Measurements from ENCODE around the gene WDR38.
A peak's percentile ranks its signal among the peaks of the same experiment; 100 is the strongest.

The WDR38 gene

GRCh38 chr9:124818431-124819281, 34.6 kb upstream of the WDR38 start:
- H3K4me3 ChIP-seq (ENCODE audit: control insufficient read depth in 1 of 7, extremely low read depth in 1 of 7, insufficient read depth in 4 of 7, low read depth in 2 of 7, low read length in 6 of 7), result no peak overlapping the region
- no peaks in the 10 kb centered on the region for H3K36me3 ChIP-seq (ENCODE audit: control insufficient read depth in 4 of 4, insufficient read depth in 4 of 4, low read length in 3 of 4)
- ChIA-PET CTCF (interaction anchor here (1.3 to 2.2 kb wide), 5 partner anchors 10 to 46 kb away, joined by 3 to 9 read pairs (median 5); no protein-coding TSS in a partner anchor), POLR2A (no interaction called here)
- H3K27ac ChIP-seq (ENCODE audit: insufficient read depth in 1 of 2, low read depth in 1 of 2, low read length in 2 of 2, poor library complexity in 1 of 2, severe bottlenecking in 2 of 2), result no peak overlapping the region
- H3K4me1 ChIP-seq (ENCODE audit: control extremely low read depth in 1 of 4, control insufficient read depth in 4 of 4, insufficient read depth in 4 of 4, low read length in 3 of 4), result peaks cover 0 to 6% (median 2%) of the 10 kb centered on the region in 4 experiments
- H3K9me3 ChIP-seq (ENCODE audit: control extremely low read depth in 1 of 5, control insufficient read depth in 4 of 5, insufficient read depth in 2 of 5, low read depth in 1 of 5, low read length in 4 of 5), result no peaks in the 10 kb centered on the region
- WGBS (ENCODE audit: insufficient coverage), result 76% methylated on average over 18 of the region's 18 CpGs
- DNase-seq, result peak in 2 of 3 donors; percentile 31 to 63
- no peaks in the 10 kb centered on the region for H3K27me3 ChIP-seq (replicated peaks in 2 of 5; ENCODE audit: control insufficient read depth in 4 of 5, insufficient read depth in 5 of 5, low read length in 4 of 5)

- no peaks in the 10 kb centered on the region for H3K9me3 ChIP-seq (ENCODE audit: control extremely low read depth in 1 of 5, control insufficient read depth in 4 of 5, insufficient read depth in 2 of 5, low read depth in 1 of 5, low read length in 4 of 5)
- H3K27me3 ChIP-seq (replicated peaks in 2 of 5; ENCODE audit: control insufficient read depth in 4 of 5, insufficient read depth in 5 of 5, low read length in 4 of 5), result no peaks in the 10 kb centered on the region
- H3K27ac ChIP-seq (ENCODE audit: insufficient read depth in 1 of 2, low read depth in 1 of 2, low read length in 2 of 2, poor library complexity in 1 of 2, severe bottlenecking in 2 of 2), result no peak overlapping the region
- no peak for DNase-seq
- no peaks in the 10 kb centered on the region for H3K36me3 ChIP-seq (ENCODE audit: control insufficient read depth in 4 of 4, insufficient read depth in 4 of 4, low read length in 3 of 4)
- CTCF ChIA-PET, result interaction anchor here (1.1 kb wide), 1 partner anchor 31 kb away, joined by 3 read pairs; no protein-coding TSS in a partner anchor
- WGBS (ENCODE audit: insufficient coverage), result 99% methylated on average over 11 of the region's 12 CpGs
- peaks cover 0 to 6% (median 2%) of the 10 kb centered on the region in 4 experiments for H3K4me1 ChIP-seq (ENCODE audit: control extremely low read depth in 1 of 4, control insufficient read depth in 4 of 4, insufficient read depth in 4 of 4, low read length in 3 of 4)
- POLR2A ChIA-PET, result no interaction called here
- H3K4me3 ChIP-seq (ENCODE audit: control insufficient read depth in 1 of 7, extremely low read depth in 1 of 7, insufficient read depth in 4 of 7, low read depth in 2 of 7, low read length in 6 of 7), result no peak overlapping the region
Measured at GRCh38 chr9:124820698-124821623, 32.3 kb upstream of the WDR38 start.

GRCh38 chr9:124828489-124829333, 24.5 kb upstream of the WDR38 start:
- H3K36me3 ChIP-seq (ENCODE audit: control insufficient read depth in 4 of 4, insufficient read depth in 4 of 4, low read length in 3 of 4), result no peaks in the 10 kb centered on the region
- no peaks in the 10 kb centered on the region for H3K27me3 ChIP-seq (replicated peaks in 2 of 5; ENCODE audit: control insufficient read depth in 4 of 5, insufficient read depth in 5 of 5, low read length in 4 of 5)
- ChIA-PET POLR2A (no interaction called here), CTCF (interaction anchor here (0.6 to 15.6 kb wide), 3 partner anchors 9 to 1114 kb away, joined by 3 to 213 read pairs (median 3); partner anchors contain the start of gene WDR38)
- H3K4me1 ChIP-seq (ENCODE audit: control extremely low read depth in 1 of 4, control insufficient read depth in 4 of 4, insufficient read depth in 4 of 4, low read length in 3 of 4), result peaks cover 0 to 25% (median 23%) of the 10 kb centered on the region in 4 experiments
- no peaks in the 10 kb centered on the region for H3K9me3 ChIP-seq (ENCODE audit: control extremely low read depth in 1 of 5, control insufficient read depth in 4 of 5, insufficient read depth in 2 of 5, low read depth in 1 of 5, low read length in 4 of 5)
- no peak overlapping the region for H3K4me3 ChIP-seq (ENCODE audit: control insufficient read depth in 1 of 7, extremely low read depth in 1 of 7, insufficient read depth in 4 of 7, low read depth in 2 of 7, low read length in 6 of 7)
- no peak for DNase-seq
- WGBS (ENCODE audit: insufficient coverage), result 0% methylated on average over 1 of the region's 2 CpGs
- H3K27ac ChIP-seq (ENCODE audit: insufficient read depth in 1 of 2, low read depth in 1 of 2, low read length in 2 of 2, poor library complexity in 1 of 2, severe bottlenecking in 2 of 2), result no peak overlapping the region

- Histone ChIP-seq H3K27me3 (replicated peaks in 2 of 5; ENCODE audit: control insufficient read depth in 4 of 5, insufficient read depth in 5 of 5, low read length in 4 of 5) (no peaks in the 10 kb centered on the region), H3K27ac (ENCODE audit: insufficient read depth in 1 of 2, low read depth in 1 of 2, low read length in 2 of 2, poor library complexity in 1 of 2, severe bottlenecking in 2 of 2) (no peak overlapping the region), H3K4me1 (ENCODE audit: control extremely low read depth in 1 of 4, control insufficient read depth in 4 of 4, insufficient read depth in 4 of 4, low read length in 3 of 4) (peaks cover 0 to 25% (median 23%) of the 10 kb centered on the region in 4 experiments), H3K9me3 (ENCODE audit: control extremely low read depth in 1 of 5, control insufficient read depth in 4 of 5, insufficient read depth in 2 of 5, low read depth in 1 of 5, low read length in 4 of 5) (no peaks in the 10 kb centered on the region), H3K4me3 (ENCODE audit: control insufficient read depth in 1 of 7, extremely low read depth in 1 of 7, insufficient read depth in 4 of 7, low read depth in 2 of 7, low read length in 6 of 7) (no peak overlapping the region), H3K36me3 (ENCODE audit: control insufficient read depth in 4 of 4, insufficient read depth in 4 of 4, low read length in 3 of 4) (no peaks in the 10 kb centered on the region)
- no peak for DNase-seq
- 93% methylated on average over 3 of the region's 5 CpGs for WGBS (ENCODE audit: insufficient coverage)
- ChIA-PET POLR2A (interaction anchor here (1.2 kb wide), 1 partner anchor 33 kb away, joined by 3 read pairs; no protein-coding TSS in a partner anchor), CTCF (interaction anchor here (0.6 to 15.6 kb wide), 3 partner anchors 15 to 53 kb away, joined by 3 to 213 read pairs (median 4); partner anchors contain the start of gene WDR38)
Measured at GRCh38 chr9:124829334-124829669, 24.0 kb upstream of the WDR38 start.

- Histone ChIP-seq H3K27me3 (replicated peaks in 2 of 5; ENCODE audit: control insufficient read depth in 4 of 5, insufficient read depth in 5 of 5, low read length in 4 of 5) (no peaks in the 10 kb centered on the region), H3K9me3 (ENCODE audit: control extremely low read depth in 1 of 5, control insufficient read depth in 4 of 5, insufficient read depth in 2 of 5, low read depth in 1 of 5, low read length in 4 of 5) (no peaks in the 10 kb centered on the region), H3K36me3 (ENCODE audit: control insufficient read depth in 4 of 4, insufficient read depth in 4 of 4, low read length in 3 of 4) (no peaks in the 10 kb centered on the region), H3K4me1 (ENCODE audit: control extremely low read depth in 1 of 4, control insufficient read depth in 4 of 4, insufficient read depth in 4 of 4, low read length in 3 of 4) (peaks cover 0 to 32% (median 31%) of the 10 kb centered on the region in 4 experiments), H3K27ac (ENCODE audit: insufficient read depth in 1 of 2, low read depth in 1 of 2, low read length in 2 of 2, poor library complexity in 1 of 2, severe bottlenecking in 2 of 2) (no peak overlapping the region), H3K4me3 (ENCODE audit: control insufficient read depth in 1 of 7, extremely low read depth in 1 of 7, insufficient read depth in 4 of 7, low read depth in 2 of 7, low read length in 6 of 7) (no peak overlapping the region)
- ChIA-PET POLR2A (interaction anchor here (1.2 kb wide), 1 partner anchor 35 kb away, joined by 3 read pairs; no protein-coding TSS in a partner anchor), CTCF (interaction anchor here (1.7 to 15.6 kb wide), 3 partner anchors 10 to 56 kb away, joined by 7 to 213 read pairs (median 15); partner anchors contain the start of gene WDR38)
- 75% methylated on average over 4 of the region's 4 CpGs for WGBS (ENCODE audit: insufficient coverage)
- no peak for DNase-seq
Measured at GRCh38 chr9:124830593-124830992, 22.7 kb upstream of the WDR38 start.

- Histone ChIP-seq H3K9me3 (ENCODE audit: control extremely low read depth in 1 of 5, control insufficient read depth in 4 of 5, insufficient read depth in 2 of 5, low read depth in 1 of 5, low read length in 4 of 5) (no peaks in the 10 kb centered on the region), H3K27ac (ENCODE audit: insufficient read depth in 1 of 2, low read depth in 1 of 2, low read length in 2 of 2, poor library complexity in 1 of 2, severe bottlenecking in 2 of 2) (no peak overlapping the region), H3K4me3 (ENCODE audit: control insufficient read depth in 1 of 7, extremely low read depth in 1 of 7, insufficient read depth in 4 of 7, low read depth in 2 of 7, low read length in 6 of 7) (no peak overlapping the region), H3K4me1 (ENCODE audit: control extremely low read depth in 1 of 4, control insufficient read depth in 4 of 4, insufficient read depth in 4 of 4, low read length in 3 of 4) (peaks cover 0 to 32% (median 31%) of the 10 kb centered on the region in 4 experiments), H3K36me3 (ENCODE audit: control insufficient read depth in 4 of 4, insufficient read depth in 4 of 4, low read length in 3 of 4) (no peaks in the 10 kb centered on the region), H3K27me3 (replicated peaks in 2 of 5; ENCODE audit: control insufficient read depth in 4 of 5, insufficient read depth in 5 of 5, low read length in 4 of 5) (no peaks in the 10 kb centered on the region)
- ChIA-PET CTCF (interaction anchor here (0.5 to 15.6 kb wide), 8 partner anchors 8 to 108 kb away, joined by 3 to 213 read pairs (median 6); partner anchors contain the start of genes OLFML2A and WDR38), POLR2A (no interaction called here)
- DNase-seq, result peak in 1 of 3 donors; percentile 26
- WGBS (ENCODE audit: insufficient coverage), result 50% methylated on average over 8 of the region's 9 CpGs
Measured at GRCh38 chr9:124831642-124832364, 21.5 kb upstream of the WDR38 start.

All from common myeloid progenitor, CD34-positive (primary cell).